ENCODE results near the gene EXOC1. TPM values are rescaled to one million over a fixed set of nuclear protein-coding genes. Genes with fewer than 3 reads are reported as not detected.

EXOC1 gene
- total RNA-seq, 2 donors from 2014 or later, result 29.3 to 31.8 TPM

GRCh38 chr4:55880652-55881280 lies 27.3 kb downstream of the EXOC1 start:
- DNase-seq (ENCODE audit: low spot score in 2 of 2) (no peak), ATAC-seq (no peak)
- H3K36me3 Mint-ChIP-seq, result peaks cover 12 to 20% of the 10 kb centered on the region in 2 donors
- H3K9me3 Mint-ChIP-seq, result no peaks in the 10 kb centered on the region
- H3K27ac Mint-ChIP-seq, result no peak overlapping the region

- no peak overlapping the region for H3K27ac Mint-ChIP-seq
- H3K36me3 Mint-ChIP-seq, result peaks cover 0 to 15% of the 10 kb centered on the region in 2 donors
- DNase-seq (ENCODE audit: low spot score in 2 of 2) (no peak), ATAC-seq (no peak)
- no peaks in the 10 kb centered on the region for H3K9me3 Mint-ChIP-seq
Observed at GRCh38 chr4:55884093-55884850, 30.8 kb downstream of the EXOC1 start.

- DNase-seq (ENCODE audit: low spot score in 2 of 2) (no peak), ATAC-seq (no peak)
- H3K27ac Mint-ChIP-seq, result no peak overlapping the region
- no peaks in the 10 kb centered on the region for H3K9me3 Mint-ChIP-seq
- peaks cover 3 to 13% of the 10 kb centered on the region in 2 donors for H3K36me3 Mint-ChIP-seq
Observed at GRCh38 chr4:55884851-55885219, 31.4 kb downstream of the EXOC1 start.

- ATAC-seq (no peak), DNase-seq (ENCODE audit: low spot score in 2 of 2) (no peak)
- Mint-ChIP-seq H3K27ac (no peak overlapping the region), H3K36me3 (peaks cover 9 to 10% of the 10 kb centered on the region in 2 donors), H3K9me3 (no peaks in the 10 kb centered on the region)
Observed at GRCh38 chr4:55887594-55887993, 34.1 kb downstream of the EXOC1 start.

GRCh38 chr4:55892156-55892555 lies 38.7 kb downstream of the EXOC1 start:
- H3K9me3 Mint-ChIP-seq, result no peaks in the 10 kb centered on the region
- ATAC-seq, result no peak
- H3K36me3 Mint-ChIP-seq, result peaks cover 10 to 14% of the 10 kb centered on the region in 2 donors
- DNase-seq (ENCODE audit: low spot score in 2 of 2), result no peak
- H3K27ac Mint-ChIP-seq, result no peak overlapping the region

- H3K36me3 Mint-ChIP-seq, result peaks cover 0 to 5% of the 10 kb centered on the region in 2 donors
Observed at GRCh38 chr4:55896622-55897021, 43.2 kb downstream of the EXOC1 start.

GRCh38 chr4:55902677-55903076 lies 49.2 kb downstream of the EXOC1 start:
- DNase-seq (ENCODE audit: low spot score in 2 of 2) (no peak), ATAC-seq (no peak)
- Mint-ChIP-seq H3K27ac (no peak overlapping the region), H3K36me3 (peaks cover 0 to 12% of the 10 kb centered on the region in 2 donors), H3K9me3 (no peaks in the 10 kb centered on the region)

More at GRCh38 chr4:55896622-55897021, 43.2 kb downstream of the EXOC1 start:
- H3K27ac Mint-ChIP-seq, result no peak overlapping the region
- H3K9me3 Mint-ChIP-seq, result no peaks in the 10 kb centered on the region
- ATAC-seq, result no peak
- no peak for DNase-seq (ENCODE audit: low spot score in 2 of 2)

- no peak for DNase-seq (ENCODE audit: low spot score in 2 of 2)
- no peak for ATAC-seq
- Mint-ChIP-seq H3K27ac (peak overlapping the region in 1 of 2 donors; percentile 88), H3K36me3 (peaks cover 0 to 12% of the 10 kb centered on the region in 2 donors), H3K9me3 (no peaks in the 10 kb centered on the region)
Observed at GRCh38 chr4:55903577-55903976, 50.1 kb downstream of the EXOC1 start.

GRCh38 chr4:55904576-55904975 lies 51.1 kb downstream of the EXOC1 start:
- no peak overlapping the region for H3K27ac Mint-ChIP-seq
- H3K9me3 Mint-ChIP-seq, result peaks cover 0 to 5% of the 10 kb centered on the region in 2 donors
- peaks cover 0 to 12% of the 10 kb centered on the region in 2 donors for H3K36me3 Mint-ChIP-seq
- ATAC-seq (no peak), DNase-seq (ENCODE audit: low spot score in 2 of 2) (no peak)

- Mint-ChIP-seq H3K36me3 (peaks cover 0 to 12% of the 10 kb centered on the region in 2 donors), H3K27ac (peak overlapping the region; percentile 47 to 72), H3K9me3 (peaks cover 0 to 5% of the 10 kb centered on the region in 2 donors)
- no peak for ATAC-seq
- DNase-seq (ENCODE audit: low spot score in 2 of 2), result no peak
Observed at GRCh38 chr4:55906323-55906722, 52.9 kb downstream of the EXOC1 start.

- DNase-seq (ENCODE audit: low spot score in 2 of 2) (no peak), ATAC-seq (peak; percentile 92 to 94)
- Mint-ChIP-seq H3K36me3 (peaks cover 0 to 12% of the 10 kb centered on the region in 2 donors), H3K27ac (peak overlapping the region; percentile 47 to 74), H3K9me3 (peaks cover 0 to 5% of the 10 kb centered on the region in 2 donors)
Observed at GRCh38 chr4:55906989-55907388, 53.5 kb downstream of the EXOC1 start.

GRCh38 chr4:55907469-55907868 lies 54.0 kb downstream of the EXOC1 start:
- DNase-seq (ENCODE audit: low spot score in 2 of 2) (no peak), ATAC-seq (no peak)
- peaks cover 0 to 7% of the 10 kb centered on the region in 2 donors for H3K36me3 Mint-ChIP-seq
- peak overlapping the region in 1 of 2 donors; percentile 47 for H3K27ac Mint-ChIP-seq
- peaks cover 0 to 5% of the 10 kb centered on the region in 2 donors for H3K9me3 Mint-ChIP-seq

GRCh38 chr4:55910140-55910539 lies 56.7 kb downstream of the EXOC1 start:
- H3K27ac Mint-ChIP-seq, result peak overlapping the region in 1 of 2 donors; percentile 65
- H3K9me3 Mint-ChIP-seq, result peaks cover 0 to 5% of the 10 kb centered on the region in 2 donors
- DNase-seq (ENCODE audit: low spot score in 2 of 2), result no peak
- H3K36me3 Mint-ChIP-seq, result no peaks in the 10 kb centered on the region
- no peak for ATAC-seq

- H3K9me3 Mint-ChIP-seq, result peaks cover 4 to 5% of the 10 kb centered on the region in 2 donors
- DNase-seq (ENCODE audit: low spot score in 2 of 2) (no peak), ATAC-seq (no peak)
- no peak overlapping the region for H3K27ac Mint-ChIP-seq
- H3K36me3 Mint-ChIP-seq, result no peaks in the 10 kb centered on the region
Observed at GRCh38 chr4:55912249-55912648, 58.8 kb downstream of the EXOC1 start.

- ATAC-seq (no peak), DNase-seq (ENCODE audit: low spot score in 2 of 2) (no peak)
- peaks cover 7 to 9% of the 10 kb centered on the region in 2 donors for H3K9me3 Mint-ChIP-seq
- H3K36me3 Mint-ChIP-seq, result no peaks in the 10 kb centered on the region
- no peak overlapping the region for H3K27ac Mint-ChIP-seq
Observed at GRCh38 chr4:55920571-55920970, 67.1 kb downstream of the EXOC1 start.

GRCh38 chr4:55921093-55921492 lies 67.6 kb downstream of the EXOC1 start:
- Mint-ChIP-seq H3K9me3 (peaks cover 7 to 9% of the 10 kb centered on the region in 2 donors), H3K36me3 (no peaks in the 10 kb centered on the region), H3K27ac (no peak overlapping the region)
- DNase-seq (ENCODE audit: low spot score in 2 of 2) (no peak), ATAC-seq (no peak)

GRCh38 chr4:55925241-55925640 lies 71.8 kb downstream of the EXOC1 start:
- no peak for DNase-seq (ENCODE audit: low spot score in 2 of 2)
- H3K9me3 Mint-ChIP-seq, result peaks cover 0 to 8% of the 10 kb centered on the region in 2 donors
- ATAC-seq, result no peak
- H3K27ac Mint-ChIP-seq, result no peak overlapping the region
- peaks cover 0 to 9% of the 10 kb centered on the region in 2 donors for H3K36me3 Mint-ChIP-seq

All from activated naive CD4-positive, alpha-beta T cell treated with anti-CD3 and anti-CD28 coated beads, Interleukin-2, amount 50 U/mL, for 72 hours (primary cell).